ENCODE measurements around the gene LTC4S. TPM values are rescaled to one million over a fixed set of nuclear protein-coding genes. Genes with fewer than 3 reads are reported as not detected.

The LTC4S gene
- total and polyA plus RNA-seq, 3 donors from 2014 or later, result 3.7 to 10.3 (median 4.8) TPM

DNA sequence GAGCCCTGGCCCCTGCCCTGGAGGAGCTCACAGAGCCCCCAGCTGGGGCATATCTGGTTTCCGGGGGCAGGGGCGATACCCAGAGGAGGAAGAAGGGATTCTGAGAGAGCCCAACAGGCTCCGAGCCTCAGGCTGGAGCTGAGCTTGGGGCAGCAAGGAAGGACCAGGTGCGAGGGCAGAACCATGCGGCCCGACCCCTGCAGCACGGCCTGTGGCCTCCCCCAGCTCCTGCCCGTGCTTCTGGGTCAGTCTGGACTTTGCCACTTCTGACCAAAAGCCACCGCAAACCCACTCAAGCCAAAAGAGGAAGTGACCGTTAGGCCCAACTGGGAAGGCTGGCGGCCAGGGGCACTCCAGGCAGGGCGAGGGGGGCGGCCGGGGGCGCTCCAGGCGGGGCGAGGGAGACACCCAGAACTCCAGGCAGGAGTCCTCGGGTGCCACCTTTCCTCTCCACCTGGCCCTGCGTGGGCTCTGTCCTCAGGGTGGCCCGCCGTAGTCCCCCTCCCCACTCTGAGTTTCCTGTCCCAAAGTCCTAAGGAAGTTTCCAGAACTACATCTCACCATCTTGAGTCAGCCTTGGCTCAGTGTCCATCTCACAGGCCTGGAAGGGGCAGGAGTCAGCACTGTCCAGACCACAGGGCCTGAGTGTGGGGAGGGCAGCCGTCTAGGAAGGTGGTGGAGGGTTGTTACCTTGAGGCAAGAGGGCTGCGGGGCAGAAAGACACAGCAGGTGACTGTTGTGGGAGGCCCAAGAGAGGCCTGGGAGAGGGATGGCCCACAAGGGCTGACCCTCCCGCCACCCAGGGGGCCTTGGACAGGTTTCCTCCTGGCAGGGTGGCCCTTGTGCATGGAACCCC, 946 bp upstream of the LTC4S start:
- H3K27ac ChIP-seq, result peak overlapping the region; percentile 39 to 54
- peaks cover 35% of the 10 kb centered on the region for H3K4me1 ChIP-seq
- no peak for TF ChIP-seq POLR2A (IDR thresholded peaks at IDR 0.05)
- TF ChIP-seq, protein P1, sequence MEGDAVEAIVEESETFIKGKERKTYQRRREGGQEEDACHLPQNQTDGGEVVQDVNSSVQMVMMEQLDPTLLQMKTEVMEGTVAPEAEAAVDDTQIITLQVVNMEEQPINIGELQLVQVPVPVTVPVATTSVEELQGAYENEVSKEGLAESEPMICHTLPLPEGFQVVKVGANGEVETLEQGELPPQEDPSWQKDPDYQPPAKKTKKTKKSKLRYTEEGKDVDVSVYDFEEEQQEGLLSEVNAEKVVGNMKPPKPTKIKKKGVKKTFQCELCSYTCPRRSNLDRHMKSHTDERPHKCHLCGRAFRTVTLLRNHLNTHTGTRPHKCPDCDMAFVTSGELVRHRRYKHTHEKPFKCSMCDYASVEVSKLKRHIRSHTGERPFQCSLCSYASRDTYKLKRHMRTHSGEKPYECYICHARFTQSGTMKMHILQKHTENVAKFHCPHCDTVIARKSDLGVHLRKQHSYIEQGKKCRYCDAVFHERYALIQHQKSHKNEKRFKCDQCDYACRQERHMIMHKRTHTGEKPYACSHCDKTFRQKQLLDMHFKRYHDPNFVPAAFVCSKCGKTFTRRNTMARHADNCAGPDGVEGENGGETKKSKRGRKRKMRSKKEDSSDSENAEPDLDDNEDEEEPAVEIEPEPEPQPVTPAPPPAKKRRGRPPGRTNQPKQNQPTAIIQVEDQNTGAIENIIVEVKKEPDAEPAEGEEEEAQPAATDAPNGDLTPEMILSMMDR (IDR thresholded peaks at IDR 0.05), result no peak
- H3K9me3 ChIP-seq, result no peaks in the 10 kb centered on the region
- intact Hi-C loops (cut with DNase I; ENCODE audit: low total_unique reads), result no loop called here
- H3K36me3 ChIP-seq (ENCODE audit: low read depth, missing control alignments), result no peaks in the 10 kb centered on the region
- DNase-seq, result no peak
- H3K4me3 ChIP-seq, result no peak overlapping the region
- H3K27me3 ChIP-seq, result no peaks in the 10 kb centered on the region
- WGBS, 2 donors, result 84 to 90% methylated on average over 14 to 24 of the region's 24 CpGs

DNA sequence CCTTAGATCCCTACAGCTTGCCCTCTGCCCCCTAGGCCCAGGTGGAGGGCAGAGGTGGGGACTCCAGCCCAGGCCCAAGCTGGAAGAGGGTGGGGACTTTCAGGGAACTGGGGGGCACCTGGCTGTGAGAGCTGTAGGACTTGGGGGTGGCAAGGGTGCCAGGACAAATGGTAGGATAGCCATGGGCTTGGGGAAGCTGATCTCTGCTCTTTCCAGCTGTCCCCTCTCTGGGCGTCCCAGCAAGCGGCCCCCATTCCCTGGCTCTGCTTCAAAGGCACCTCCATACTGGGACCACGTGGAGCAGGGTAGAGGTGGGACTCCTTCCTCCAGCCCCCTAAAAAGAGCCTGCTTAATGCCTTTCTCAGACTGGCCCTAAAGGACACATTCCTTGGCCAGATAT, 385 bp downstream of the LTC4S start:
- Histone ChIP-seq H3K9me3 (no peaks in the 10 kb centered on the region), H3K4me1 (peaks cover 35% of the 10 kb centered on the region), H3K27me3 (no peaks in the 10 kb centered on the region), H3K4me3 (no peak overlapping the region), H3K36me3 (ENCODE audit: low read depth, missing control alignments) (no peaks in the 10 kb centered on the region), H3K27ac (peak overlapping the region; percentile 54 to 63)
- intact Hi-C loops (cut with DNase I; ENCODE audit: low total_unique reads), result no loop called here
- TF ChIP-seq, protein P1 (IDR thresholded peaks at IDR 0.05), result no peak
- no peak for TF ChIP-seq POLR2A (IDR thresholded peaks at IDR 0.05)
- DNase-seq, result no peak
- 40 to 65% methylated on average over 1 to 3 of the region's 3 CpGs for WGBS, 2 donors

DNA sequence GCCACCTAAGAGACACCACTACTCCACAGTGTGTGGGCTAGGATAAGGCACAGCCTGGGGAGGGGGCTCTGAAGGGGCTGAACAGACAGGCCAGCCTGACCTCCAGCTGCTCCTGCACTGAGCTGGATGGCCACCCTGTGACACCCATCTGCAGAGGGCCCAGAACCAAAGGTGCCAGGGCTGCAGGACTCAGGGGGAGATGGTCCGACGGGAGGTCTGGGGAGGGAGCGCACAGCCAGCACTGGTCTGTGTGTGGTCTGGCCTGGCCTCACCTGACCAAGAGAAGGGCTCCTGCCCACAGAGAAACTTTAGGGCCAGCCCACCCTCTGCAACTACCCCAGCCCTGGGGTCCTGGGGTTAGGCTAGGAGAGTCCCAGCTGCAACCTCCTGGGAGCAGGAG, 789 bp downstream of the LTC4S start:
- Histone ChIP-seq H3K4me1 (peaks cover 35% of the 10 kb centered on the region), H3K27me3 (no peaks in the 10 kb centered on the region), H3K4me3 (peak overlapping the region in 1 of 2 donors; percentile 68), H3K27ac (peak overlapping the region in 1 of 2 donors; percentile 54), H3K36me3 (ENCODE audit: low read depth, missing control alignments) (no peaks in the 10 kb centered on the region), H3K9me3 (no peaks in the 10 kb centered on the region)
- 72 to 80% methylated on average over 2 to 3 of the region's 3 CpGs for WGBS, 2 donors
- intact Hi-C loops (cut with DNase I; ENCODE audit: low total_unique reads), result no loop called here
- TF ChIP-seq, protein P1 (IDR thresholded peaks at IDR 0.05), result no peak
- no peak for TF ChIP-seq POLR2A (IDR thresholded peaks at IDR 0.05)
- no peak for DNase-seq

DNA sequence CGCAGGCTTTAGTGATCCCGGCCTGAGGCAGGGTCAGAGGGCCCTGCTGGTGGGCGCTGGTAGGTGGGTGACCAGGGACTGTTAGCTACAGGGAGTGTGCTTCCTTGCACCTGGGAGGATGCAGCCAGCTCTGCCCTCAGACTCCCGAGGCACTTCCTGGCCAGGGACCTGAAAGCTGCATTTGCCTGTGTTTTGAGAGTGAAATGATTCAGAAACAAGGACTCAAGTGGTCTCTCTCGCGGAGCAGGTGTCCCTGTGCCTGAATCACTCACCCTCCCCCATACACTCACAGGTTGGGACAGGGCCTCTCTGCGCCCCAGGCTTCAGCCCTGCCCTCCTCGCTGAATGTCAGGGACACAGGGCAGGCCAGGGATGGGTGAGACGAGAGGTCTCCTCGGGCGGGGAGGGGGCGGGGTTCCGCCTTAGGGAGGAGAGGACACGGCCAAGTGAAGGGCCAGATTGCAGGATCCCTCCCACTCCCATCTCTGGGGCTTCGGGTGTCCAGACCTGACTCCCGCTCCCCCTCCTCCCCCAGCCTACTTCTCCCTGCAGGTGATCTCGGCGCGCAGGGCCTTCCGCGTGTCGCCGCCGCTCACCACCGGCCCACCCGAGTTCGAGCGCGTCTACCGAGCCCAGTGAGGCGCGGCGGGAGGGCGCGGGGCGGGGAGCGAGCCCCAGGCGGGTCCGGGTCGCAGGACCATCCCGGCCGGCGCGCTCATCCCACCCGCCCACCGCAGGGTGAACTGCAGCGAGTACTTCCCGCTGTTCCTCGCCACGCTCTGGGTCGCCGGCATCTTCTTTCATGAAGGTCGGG, 1.5 kb downstream of the LTC4S start:
- WGBS, 2 donors, result 8 to 51% methylated on average over 4 to 41 of the region's 53 CpGs
- Histone ChIP-seq H3K9me3 (no peaks in the 10 kb centered on the region), H3K4me1 (peaks cover 35% of the 10 kb centered on the region), H3K27me3 (no peaks in the 10 kb centered on the region), H3K36me3 (ENCODE audit: low read depth, missing control alignments) (no peaks in the 10 kb centered on the region), H3K27ac (peak overlapping the region; percentile 85 to 88), H3K4me3 (peak overlapping the region; percentile 58 to 68)
- DNase-seq, result no peak
- TF ChIP-seq, protein P1 (IDR thresholded peaks at IDR 0.05), result no peak
- TF ChIP-seq POLR2A (IDR thresholded peaks at IDR 0.05), result no peak
- intact Hi-C loops (cut with DNase I; ENCODE audit: low total_unique reads), result no loop called here
